RWPE2 (cell line): ENCODE measurements around the gene DDX19B.

Experiments
- ATAC-seq: fragments of 200-7000 bp; cut with Tn5 transposase; 3 replicates; pipeline ENCODE4 v1.9.1; 2021; ENCODE audit warnings: low read depth
- DNase-seq: peaks from one replicate; pipeline ENCODE4 v3.0.0-alpha.2; 2020; ENCODE audit warnings: low spot score
- H3K27ac ChIP-seq: fragments of 450-650 bp; 2 replicates; pipeline ENCODE4 v1.5.1; 2017; ENCODE audit warnings: mild to moderate bottlenecking; ENCODE audit not compliant: poor library complexity, severe bottlenecking
- H3K27me3 ChIP-seq: fragments of 250-450 bp; sonication (Bioruptor Pico); 2 replicates; pipeline ENCODE4 v1.5.1; 2021; ENCODE audit warnings: mild to moderate bottlenecking, moderate library complexity; ENCODE audit not compliant: insufficient read depth, poor library complexity, severe bottlenecking
- H3K36me3 ChIP-seq: fragments of 250-450 bp; sonication (Bioruptor Pico); 2 replicates; pipeline ENCODE4 v1.5.1; 2020; ENCODE audit warnings: low read depth, mild to moderate bottlenecking, moderate library complexity
- H3K4me1 ChIP-seq: fragments of 250-450 bp; sonication (Bioruptor Pico); 2 replicates; pipeline ENCODE4 v1.5.1; 2021; ENCODE audit warnings: mild to moderate bottlenecking, moderate library complexity; ENCODE audit not compliant: insufficient read depth, poor library complexity, severe bottlenecking
- H3K4me3 ChIP-seq: fragments of 250-450 bp; sonication (Bioruptor Pico); 2 replicates; pipeline ENCODE4 v1.5.1; 2021; ENCODE audit warnings: mild to moderate bottlenecking, moderate library complexity; ENCODE audit not compliant: severe bottlenecking
- H3K9me3 ChIP-seq: fragments of 250-450 bp; sonication (Bioruptor Pico); 2 replicates; pipeline ENCODE4 v1.5.1; 2021; ENCODE audit warnings: mild to moderate bottlenecking, moderate library complexity; ENCODE audit not compliant: severe bottlenecking
- TF ChIP-seq, protein P1 (sequence below): fragments of 450-650 bp; IDR thresholded peaks from one replicate; pipeline ENCODE4 v1.5.1; 2017; ENCODE audit warnings: mild to moderate bottlenecking, moderate library complexity; ENCODE audit not compliant: poor library complexity, severe bottlenecking

DDX19B gene

GRCh38 chr16:70294385-70295025 lies 4.5 kb upstream of the DDX19B start:
- Histone ChIP-seq H3K27ac (no peak overlapping the region), H3K27me3 (no peaks in the 10 kb centered on the region), H3K36me3 (no peaks in the 10 kb centered on the region), H3K4me1 (peaks cover 5% of the 10 kb centered on the region), H3K9me3 (no peaks in the 10 kb centered on the region), H3K4me3 (no peak overlapping the region)
- ATAC-seq (no peak), DNase-seq (no peak)
- TF ChIP-seq, protein P1, sequence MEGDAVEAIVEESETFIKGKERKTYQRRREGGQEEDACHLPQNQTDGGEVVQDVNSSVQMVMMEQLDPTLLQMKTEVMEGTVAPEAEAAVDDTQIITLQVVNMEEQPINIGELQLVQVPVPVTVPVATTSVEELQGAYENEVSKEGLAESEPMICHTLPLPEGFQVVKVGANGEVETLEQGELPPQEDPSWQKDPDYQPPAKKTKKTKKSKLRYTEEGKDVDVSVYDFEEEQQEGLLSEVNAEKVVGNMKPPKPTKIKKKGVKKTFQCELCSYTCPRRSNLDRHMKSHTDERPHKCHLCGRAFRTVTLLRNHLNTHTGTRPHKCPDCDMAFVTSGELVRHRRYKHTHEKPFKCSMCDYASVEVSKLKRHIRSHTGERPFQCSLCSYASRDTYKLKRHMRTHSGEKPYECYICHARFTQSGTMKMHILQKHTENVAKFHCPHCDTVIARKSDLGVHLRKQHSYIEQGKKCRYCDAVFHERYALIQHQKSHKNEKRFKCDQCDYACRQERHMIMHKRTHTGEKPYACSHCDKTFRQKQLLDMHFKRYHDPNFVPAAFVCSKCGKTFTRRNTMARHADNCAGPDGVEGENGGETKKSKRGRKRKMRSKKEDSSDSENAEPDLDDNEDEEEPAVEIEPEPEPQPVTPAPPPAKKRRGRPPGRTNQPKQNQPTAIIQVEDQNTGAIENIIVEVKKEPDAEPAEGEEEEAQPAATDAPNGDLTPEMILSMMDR = no peak

- peaks cover 5% of the 10 kb centered on the region for H3K36me3 ChIP-seq
- no peak overlapping the region for H3K4me3 ChIP-seq
- no peaks in the 10 kb centered on the region for H3K9me3 ChIP-seq
- H3K27ac ChIP-seq = no peak overlapping the region
- TF ChIP-seq, protein P1 = no peak
- H3K4me1 ChIP-seq = no peaks in the 10 kb centered on the region
- ATAC-seq (no peak), DNase-seq (no peak)
- H3K27me3 ChIP-seq = no peaks in the 10 kb centered on the region
Measured at GRCh38 chr16:70295634-70296033, 3.4 kb upstream of the DDX19B start.

DNA sequence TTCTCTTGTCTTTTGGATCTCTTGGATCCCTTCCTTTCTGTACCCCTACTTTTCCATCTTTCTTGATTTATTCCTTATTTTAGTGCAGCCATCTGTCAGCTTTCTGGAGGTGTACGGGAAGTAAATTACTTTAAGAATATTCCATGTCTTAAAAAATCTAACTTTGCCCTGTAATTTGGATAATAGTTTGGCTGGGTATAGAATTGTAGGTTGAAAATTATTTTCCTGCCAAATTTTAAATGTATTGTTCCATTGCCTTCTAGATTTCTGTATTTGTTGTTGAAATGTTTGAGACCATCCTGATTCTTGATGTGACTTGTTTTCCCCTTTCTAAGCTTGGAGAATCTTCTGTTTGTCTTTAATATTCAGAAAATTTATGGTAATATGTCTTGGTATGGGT lies 2.1 kb downstream of the DDX19B start:
- Histone ChIP-seq H3K27ac (no peak overlapping the region), H3K4me3 (no peak overlapping the region), H3K27me3 (no peaks in the 10 kb centered on the region), H3K36me3 (peaks cover 21% of the 10 kb centered on the region), H3K4me1 (peaks cover 5% of the 10 kb centered on the region), H3K9me3 (peaks cover 3% of the 10 kb centered on the region)
- ATAC-seq (no peak), DNase-seq (no peak)
- TF ChIP-seq, protein P1 = no peak

DNA sequence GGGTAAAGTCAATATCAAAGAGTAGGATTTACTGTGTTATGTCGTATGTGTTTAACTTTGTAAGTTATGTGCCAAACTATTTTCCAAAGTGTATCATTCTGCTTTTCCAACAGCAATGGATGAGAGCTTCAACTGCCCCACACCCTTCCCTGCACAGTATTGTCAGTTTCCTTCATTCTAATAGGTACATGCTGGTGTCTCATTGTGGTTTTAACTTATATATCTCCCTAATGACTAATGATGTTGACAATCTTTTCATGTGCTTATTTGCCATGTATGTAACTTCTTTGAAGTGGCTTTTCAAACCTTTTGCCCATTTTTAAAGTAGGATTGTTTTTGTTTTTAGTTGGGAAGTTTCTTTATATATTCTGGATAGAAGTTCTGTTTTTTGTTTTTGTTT lies 3.8 kb downstream of the DDX19B start:
- peaks cover 21% of the 10 kb centered on the region for H3K36me3 ChIP-seq
- peaks cover 5% of the 10 kb centered on the region for H3K4me1 ChIP-seq
- TF ChIP-seq, protein P1 = no peak

DNA sequence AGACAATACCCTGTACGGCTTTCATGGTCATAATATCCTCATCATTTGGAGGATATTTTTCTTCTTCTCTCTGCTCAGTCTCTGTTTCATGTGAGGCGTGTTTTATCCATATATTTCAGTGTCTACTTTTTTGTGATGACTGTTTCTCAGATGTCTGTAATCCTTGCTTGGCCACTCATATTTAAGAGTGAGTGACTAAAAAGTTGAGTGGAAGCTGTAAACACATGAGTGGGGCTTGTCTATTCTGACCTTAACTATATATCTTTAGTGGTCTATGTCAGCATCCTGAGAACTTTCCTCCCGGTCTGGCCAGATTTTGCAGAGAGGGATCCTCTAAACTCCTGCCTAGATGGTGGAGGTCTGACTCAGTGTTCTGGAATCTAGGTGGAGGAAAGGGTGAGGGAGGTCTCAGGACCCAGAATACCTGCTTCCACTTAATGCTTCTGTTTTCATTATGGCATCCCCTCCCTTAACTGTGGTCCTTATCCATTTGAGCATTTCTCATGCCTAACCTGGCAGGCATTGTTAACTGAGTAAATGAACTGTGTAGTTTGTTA lies 6.0 kb downstream of the DDX19B start:
- peaks cover 5% of the 10 kb centered on the region for H3K4me1 ChIP-seq
- H3K4me3 ChIP-seq = no peak overlapping the region
- ATAC-seq (peak; percentile 86), DNase-seq (no peak)
- no peaks in the 10 kb centered on the region for H3K27me3 ChIP-seq
- TF ChIP-seq, protein P1 = no peak
- H3K27ac ChIP-seq = peak overlapping the region; percentile 16
- peaks cover 21% of the 10 kb centered on the region for H3K36me3 ChIP-seq
- peaks cover 3% of the 10 kb centered on the region for H3K9me3 ChIP-seq

More for the DNA sequence above, 3.8 kb downstream of the DDX19B start:
- Histone ChIP-seq H3K9me3 (peaks cover 3% of the 10 kb centered on the region), H3K27me3 (no peaks in the 10 kb centered on the region), H3K27ac (no peak overlapping the region), H3K4me3 (no peak overlapping the region)
- ATAC-seq = no peak
- DNase-seq = no peak
